GM18868 (cell line): ENCODE measurements around the gene MECP2.
A peak's percentile ranks its signal among the peaks of the same experiment; 100 is the strongest.

ENCODE experiments used
- ATAC-seq: cut with Tn5 transposase; IDR thresholded peaks from one replicate; pipeline ENCODE4 v1.9.1; 2021; ENCODE audit warnings: mild to moderate bottlenecking, moderate library complexity; ENCODE audit not compliant: unreplicated experiment

The MECP2 gene

GRCh38 chrX:154038656-154039055 lies 58.9 kb downstream of the MECP2 start:
- ATAC-seq, result no peak

- ATAC-seq, result no peak
Measured at GRCh38 chrX:154037754-154038153, 59.8 kb downstream of the MECP2 start.

DNA sequence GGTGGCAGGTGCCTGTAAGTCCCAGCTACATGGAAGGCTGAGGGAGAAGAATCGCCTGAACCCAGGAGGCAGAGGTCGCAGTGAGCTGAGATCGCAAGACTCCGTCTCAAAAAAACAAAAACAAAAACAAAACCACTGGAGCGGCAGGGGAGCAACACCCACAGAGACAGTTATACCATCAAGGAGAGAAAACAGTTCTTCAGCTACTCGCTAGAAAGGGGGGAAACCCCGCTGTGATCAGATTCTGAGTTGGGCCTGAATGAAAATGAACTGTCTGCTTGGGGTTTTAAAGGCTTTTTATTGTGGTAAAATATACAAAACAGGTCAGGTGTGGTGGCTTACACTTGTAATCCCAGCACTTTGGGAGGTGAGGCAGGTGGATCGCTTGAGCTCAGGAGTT lies 61.0 kb downstream of the MECP2 start:
- no peak for ATAC-seq

- ATAC-seq, result no peak
Measured at GRCh38 chrX:154033848-154034247, 63.7 kb downstream of the MECP2 start.

DNA sequence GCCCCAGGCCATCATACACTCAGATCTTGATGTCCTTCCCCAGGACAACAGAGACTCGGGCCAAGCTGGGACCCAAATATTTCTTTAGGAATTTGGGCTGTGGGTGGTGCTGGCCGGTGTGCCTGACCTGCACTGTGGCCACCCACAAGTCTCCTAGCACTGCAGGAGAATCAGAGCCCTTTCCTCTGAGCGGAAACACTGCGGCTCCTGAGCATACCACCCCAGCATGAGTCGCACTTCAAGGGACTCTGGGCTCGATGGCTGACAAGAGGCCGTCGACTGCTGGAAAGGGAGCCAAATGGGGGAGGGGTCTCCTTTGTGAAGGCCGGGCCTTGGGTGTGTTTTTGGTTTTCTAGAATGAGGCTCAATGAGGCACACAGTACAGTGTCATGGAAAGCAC lies 64.9 kb downstream of the MECP2 start:
- ATAC-seq, result no peak

- no peak for ATAC-seq
Measured at GRCh38 chrX:154032160-154032559, 65.4 kb downstream of the MECP2 start.

GRCh38 chrX:154030715-154031305 lies 66.7 kb downstream of the MECP2 start:
- ATAC-seq, result no peak

- no peak for ATAC-seq
Measured at GRCh38 chrX:154030266-154030665, 67.3 kb downstream of the MECP2 start.

- no peak for ATAC-seq
Measured at GRCh38 chrX:154029439-154029838, 68.1 kb downstream of the MECP2 start.

DNA sequence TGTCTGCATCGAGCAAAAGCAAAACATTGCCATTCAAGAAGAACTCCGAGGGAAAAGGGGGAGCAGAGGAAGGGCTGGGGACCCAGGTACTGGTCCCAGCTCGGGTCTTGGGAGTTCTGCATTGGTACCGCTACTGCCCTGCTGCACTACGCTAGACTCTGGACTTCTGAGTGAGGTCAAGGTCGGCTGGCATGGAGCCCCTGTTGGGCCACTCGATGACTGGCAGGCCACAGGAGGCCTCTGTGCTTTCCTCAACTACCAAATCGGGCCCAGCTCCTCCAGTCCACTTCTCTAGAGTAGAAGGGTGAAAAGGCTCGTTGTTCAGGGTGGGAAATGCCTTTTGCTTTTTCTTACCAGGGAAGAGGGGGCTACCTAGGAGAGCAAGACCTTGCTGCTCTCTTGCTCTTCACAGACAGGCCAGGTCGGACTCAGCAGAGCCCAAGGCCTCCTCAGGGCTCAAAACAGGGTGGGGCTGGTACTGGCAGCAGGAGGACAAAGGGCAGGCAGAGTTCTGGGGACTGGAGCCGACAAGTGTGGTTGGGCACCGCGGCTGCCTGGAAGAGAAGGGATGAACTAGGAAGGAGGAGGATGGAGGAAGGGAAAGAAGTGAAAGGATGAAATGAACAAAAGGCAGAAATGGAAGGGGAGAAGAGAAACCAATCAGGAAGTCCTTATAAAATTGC lies 68.9 kb downstream of the MECP2 start:
- ATAC-seq, result no peak

DNA sequence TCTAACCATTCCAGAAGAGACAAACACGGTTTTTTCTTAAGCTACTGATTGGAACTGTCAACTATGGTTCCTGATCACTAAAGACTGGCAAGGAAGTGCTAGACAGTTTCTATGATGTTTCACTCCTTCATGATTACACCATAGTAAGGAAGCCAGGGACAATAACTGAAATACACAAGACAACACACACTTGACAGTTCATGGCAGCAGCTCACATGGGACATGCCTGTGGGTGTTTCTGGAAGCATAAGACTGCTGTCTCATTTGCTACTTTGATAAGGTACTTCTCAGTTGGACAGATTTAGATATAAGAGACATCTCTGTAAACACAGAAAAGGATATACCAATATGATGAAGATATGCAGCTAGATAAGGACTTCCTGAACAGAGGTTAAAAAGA lies 69.5 kb downstream of the MECP2 start:
- ATAC-seq, result no peak

DNA sequence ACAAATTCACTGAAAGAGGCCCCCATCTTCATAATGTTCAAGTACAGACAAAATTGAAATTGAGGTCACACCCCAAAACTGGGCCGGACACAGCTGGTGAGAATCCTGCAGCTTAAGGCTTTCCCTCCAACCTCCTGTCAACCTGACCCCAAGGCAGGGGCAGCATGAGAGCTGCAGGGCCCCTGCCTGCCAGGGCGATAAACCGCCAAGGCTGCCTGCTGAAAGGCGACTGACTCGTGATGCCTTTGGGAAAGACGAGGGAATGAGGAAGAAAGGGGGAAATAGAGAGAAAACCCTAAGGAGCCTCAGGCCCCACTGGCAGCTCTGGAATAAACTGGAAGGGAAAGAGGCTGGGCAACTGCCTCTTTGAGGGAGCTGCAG lies 70.5 kb downstream of the MECP2 start:
- ATAC-seq, result no peak

DNA sequence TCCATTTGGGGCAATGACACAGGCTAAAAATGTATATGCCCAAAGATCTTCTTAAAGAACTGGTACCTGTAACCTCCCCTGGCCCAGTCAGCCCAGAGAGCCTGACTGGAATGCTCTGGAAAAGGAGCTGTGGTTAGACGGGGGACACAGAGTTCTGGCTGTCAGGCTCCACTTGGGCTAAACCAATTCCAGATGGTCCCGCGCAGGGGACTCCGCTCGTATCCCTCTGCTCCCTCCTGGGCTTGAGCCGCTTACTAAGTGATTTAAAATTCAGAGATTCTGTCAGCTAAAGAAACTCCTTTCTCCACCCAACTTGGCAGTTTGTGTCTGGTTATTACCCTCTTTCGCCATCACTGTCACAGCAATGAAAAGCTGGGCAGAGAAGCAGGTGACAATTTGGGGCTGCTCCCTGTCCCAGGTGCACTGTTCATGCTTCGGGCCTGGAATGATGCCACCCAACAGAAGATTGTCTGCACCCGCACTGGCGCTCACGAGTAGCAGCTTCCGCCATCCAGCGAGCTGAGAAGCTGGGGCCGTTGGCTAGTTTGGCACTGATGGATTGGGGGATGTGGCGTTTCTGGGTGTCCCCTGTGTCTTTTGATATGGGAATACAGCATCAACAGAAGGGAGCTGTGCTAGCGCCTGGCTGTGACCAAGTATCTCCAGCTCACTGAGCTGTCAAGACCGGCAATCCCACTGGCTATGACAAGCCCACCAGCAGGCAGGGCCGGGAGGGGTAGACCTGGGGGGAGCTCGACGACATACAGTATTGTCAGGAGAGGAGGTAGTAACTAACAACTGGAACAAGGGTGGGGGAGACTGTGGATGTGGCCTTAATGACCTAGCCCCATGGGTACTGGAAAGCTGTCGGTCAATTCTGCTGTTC lies 71.1 kb downstream of the MECP2 start:
- no peak for ATAC-seq

DNA sequence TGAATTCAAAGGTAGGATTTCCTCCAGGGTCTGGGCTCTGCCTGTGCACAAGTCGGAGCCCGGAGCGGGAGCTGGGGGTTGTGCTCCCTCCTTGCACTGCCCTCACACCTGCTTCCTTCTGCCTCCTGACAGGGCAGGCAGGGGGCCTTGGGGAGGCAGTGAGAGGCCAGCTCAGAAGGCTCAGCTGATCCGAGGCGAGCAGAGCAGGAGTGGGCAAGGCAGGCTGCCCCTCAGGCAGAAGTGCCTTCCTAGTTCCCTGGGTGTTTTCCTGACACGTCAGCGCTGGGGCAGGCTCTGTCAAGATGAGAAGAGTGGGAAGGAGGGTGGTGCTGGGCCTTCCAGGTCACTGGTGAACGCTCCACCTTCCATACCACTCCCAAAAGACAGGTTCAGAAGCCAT lies 72.3 kb downstream of the MECP2 start:
- no peak for ATAC-seq

DNA sequence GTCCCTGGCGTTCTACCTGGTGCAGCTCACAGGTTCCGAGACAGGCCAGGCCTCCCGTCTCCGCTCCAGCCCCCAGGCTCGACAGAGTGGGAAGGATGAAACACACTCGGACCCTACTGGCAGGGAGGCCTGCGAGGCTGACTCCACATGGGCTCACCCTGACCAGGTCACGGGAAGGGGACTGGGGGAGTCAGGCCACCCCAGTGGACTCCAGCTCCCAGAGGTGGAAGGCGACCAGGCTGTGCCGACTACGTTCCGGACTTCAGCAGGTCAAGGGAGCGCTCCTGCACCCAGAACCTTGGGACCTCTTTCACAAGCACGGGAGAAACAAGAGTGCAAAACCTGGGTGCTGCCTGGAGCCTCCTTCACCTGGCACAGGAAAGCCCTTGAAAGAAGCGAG lies 73.2 kb downstream of the MECP2 start:
- no peak for ATAC-seq

- ATAC-seq, result no peak
Measured at GRCh38 chrX:154023276-154024000, 74.1 kb downstream of the MECP2 start.

- no peak for ATAC-seq
Measured at GRCh38 chrX:154022108-154022507, 75.4 kb downstream of the MECP2 start.

DNA sequence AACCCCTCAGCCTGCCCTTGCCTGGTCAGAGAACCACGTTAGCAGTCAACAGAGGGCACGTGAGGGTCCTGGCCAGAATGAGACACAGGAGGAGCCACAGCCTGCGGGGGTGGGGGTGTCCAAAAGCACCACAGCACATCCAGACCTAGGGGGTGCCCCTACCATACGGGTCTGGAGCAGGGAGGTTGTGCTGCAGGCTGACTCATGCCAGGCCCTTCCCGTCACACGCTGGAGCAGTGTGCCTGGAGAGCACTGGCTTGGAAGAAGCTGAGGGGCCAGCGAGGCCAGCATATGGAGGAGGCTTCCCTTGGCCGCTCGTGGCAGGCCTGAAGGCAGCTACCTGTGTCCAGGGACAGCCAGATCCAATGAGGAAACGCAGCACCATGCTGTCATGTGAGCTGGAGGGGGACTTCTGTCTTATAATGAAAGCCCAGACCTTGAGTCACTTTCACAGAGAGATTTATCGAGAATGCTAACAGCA lies 76.3 kb downstream of the MECP2 start:
- no peak for ATAC-seq

DNA sequence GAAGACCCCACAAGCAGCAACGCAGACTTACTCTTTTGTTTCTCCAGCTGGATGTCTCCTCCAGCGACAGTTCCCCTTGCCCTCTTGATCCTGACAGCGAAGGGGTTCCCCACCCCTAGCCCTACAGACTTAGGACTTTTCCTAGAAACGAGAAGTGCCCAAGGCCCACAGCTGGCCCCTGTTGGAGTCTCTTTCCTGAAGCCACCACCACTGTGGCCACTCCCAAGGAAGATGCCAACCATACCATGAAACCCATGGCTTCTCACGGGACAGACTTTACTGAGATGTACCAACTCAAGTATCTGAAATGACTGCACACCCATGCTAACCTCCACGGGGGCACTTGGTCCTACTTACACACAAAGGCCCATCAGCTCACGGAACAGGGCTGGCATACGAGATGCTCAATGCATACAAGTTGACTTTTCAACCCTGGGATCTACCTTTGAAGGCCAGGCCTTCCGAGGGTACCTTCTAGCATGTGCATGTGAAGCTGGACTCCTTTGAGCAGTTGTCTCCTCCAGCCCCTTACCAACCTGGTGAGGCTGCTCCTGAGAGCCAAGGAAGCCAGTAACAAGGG lies 76.9 kb downstream of the MECP2 start:
- no peak for ATAC-seq

GRCh38 chrX:154019633-154020528 lies 77.6 kb downstream of the MECP2 start, which contains the start of gene IRAK1:
IRAK1 (minus strand) TSS chrX:154019902; CDS start chrX:154019812, 90 bp downstream.
- ATAC-seq, result peak; percentile 73
